DMS114 treated with DMSO at 0.1 percent for 48 hours (cell line): ENCODE results near the gene BMP6.
A peak's percentile ranks its signal among the peaks of the same experiment; 100 is the strongest.

Experiments
- DNase-seq: peaks from one replicate; lab custom pipeline; 2025; ENCODE audit not compliant: unreplicated experiment; lab: John Stamatoyannopoulos, UW

BMP6 gene

GRCh38 chr6:7901780-7902179 lies 175.9 kb downstream of the BMP6 start:
- no peak for DNase-seq

GRCh38 chr6:7902221-7902620 lies 176.3 kb downstream of the BMP6 start:
- no peak for DNase-seq

GRCh38 chr6:7902867-7903266 lies 177.0 kb downstream of the BMP6 start:
- DNase-seq: no peak

GRCh38 chr6:7903673-7904072 lies 177.8 kb downstream of the BMP6 start:
- DNase-seq: no peak

GRCh38 chr6:7904654-7905319 lies 178.9 kb downstream of the BMP6 start:
- no peak for DNase-seq

DNA sequence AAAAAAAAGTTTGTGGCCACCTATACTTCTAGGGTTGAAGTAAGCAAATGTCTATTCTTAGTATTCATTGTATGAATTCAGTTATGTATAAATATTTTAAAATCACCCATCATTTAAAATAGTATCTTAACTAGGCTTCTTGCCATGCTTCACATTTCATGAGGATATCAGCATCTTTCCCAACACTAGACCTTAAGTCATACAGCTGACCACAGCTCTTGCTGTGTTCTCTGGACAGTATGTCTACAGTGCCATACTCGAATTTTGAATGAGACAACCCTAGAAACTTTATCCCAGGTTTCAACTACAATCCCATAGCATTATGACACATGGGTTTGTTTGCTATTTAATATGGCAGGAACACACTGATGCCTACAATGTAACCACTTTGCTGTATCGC lies 179.5 kb downstream of the BMP6 start:
- no peak for DNase-seq

GRCh38 chr6:7906741-7907140 lies 180.8 kb downstream of the BMP6 start:
- DNase-seq: no peak

DNA sequence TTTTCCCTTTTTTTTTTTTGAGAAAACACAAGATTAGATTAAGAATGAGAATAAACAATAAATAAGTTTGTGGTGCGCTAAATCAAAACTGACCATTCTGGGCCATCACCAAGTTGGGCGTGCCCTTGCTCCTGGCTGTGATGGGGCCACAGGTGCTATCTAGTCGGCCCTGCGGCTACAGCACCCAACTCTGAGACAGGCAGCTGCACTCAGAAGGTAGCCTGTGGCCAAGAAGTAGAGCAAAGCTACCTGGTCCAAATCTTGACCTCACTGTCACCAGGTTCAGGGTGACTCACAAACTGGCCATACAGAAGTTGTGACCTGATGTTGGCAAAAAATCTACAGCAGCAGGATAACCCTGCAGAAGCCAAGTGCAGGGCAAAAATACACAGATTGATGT lies 181.3 kb downstream of the BMP6 start:
- no peak for DNase-seq

DNA sequence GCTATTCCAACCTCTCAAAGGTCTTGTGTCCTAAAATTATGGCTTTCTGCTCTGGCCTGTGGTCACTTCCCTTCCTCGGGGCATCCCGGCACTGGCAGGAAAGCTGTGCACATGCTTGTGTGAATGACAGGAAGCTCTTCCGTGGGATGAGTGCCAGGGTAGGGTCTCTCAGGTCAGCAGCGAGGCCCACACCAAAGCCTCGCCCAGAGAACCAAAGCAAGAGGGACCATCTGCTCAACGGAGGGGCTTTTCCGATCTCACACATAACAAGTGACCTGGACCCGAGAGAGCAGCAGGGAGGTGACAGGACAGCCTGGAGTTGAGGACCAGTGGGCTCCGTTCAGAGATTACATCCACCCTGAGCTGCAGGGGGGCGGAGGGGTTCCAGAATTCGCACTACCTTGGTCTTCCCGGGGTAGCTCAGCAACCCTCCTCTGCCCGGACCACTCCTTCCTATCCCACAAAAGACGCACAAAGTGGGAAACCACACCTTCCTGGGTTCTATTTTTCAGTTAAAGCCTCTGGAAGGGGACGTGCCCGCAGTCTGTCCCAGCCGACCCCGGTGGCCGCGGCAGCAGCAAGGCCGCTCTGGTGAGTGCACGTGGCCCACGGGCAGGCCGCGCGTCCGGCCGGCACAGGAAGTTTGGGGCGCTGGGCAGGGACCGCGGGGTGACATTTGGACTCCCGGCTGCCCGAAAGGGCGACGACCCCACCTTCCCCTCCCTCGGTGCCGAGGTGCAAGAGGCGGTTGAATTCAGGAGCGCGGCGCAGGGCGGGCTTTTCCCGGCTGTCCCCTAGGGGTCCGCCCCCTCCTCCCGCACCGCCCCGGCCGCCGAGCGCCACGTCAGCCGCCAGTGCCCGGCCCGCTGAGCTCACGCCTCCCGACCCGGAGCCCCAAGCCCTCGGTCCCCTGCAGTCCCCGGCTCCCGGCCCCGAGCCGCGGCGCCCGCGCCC lies 183.7 kb downstream of the BMP6 start:
- peak; percentile 41 for DNase-seq

- DNase-seq: no peak
Observed at GRCh38 chr6:7910298-7910653, 184.4 kb downstream of the BMP6 start.

DNA sequence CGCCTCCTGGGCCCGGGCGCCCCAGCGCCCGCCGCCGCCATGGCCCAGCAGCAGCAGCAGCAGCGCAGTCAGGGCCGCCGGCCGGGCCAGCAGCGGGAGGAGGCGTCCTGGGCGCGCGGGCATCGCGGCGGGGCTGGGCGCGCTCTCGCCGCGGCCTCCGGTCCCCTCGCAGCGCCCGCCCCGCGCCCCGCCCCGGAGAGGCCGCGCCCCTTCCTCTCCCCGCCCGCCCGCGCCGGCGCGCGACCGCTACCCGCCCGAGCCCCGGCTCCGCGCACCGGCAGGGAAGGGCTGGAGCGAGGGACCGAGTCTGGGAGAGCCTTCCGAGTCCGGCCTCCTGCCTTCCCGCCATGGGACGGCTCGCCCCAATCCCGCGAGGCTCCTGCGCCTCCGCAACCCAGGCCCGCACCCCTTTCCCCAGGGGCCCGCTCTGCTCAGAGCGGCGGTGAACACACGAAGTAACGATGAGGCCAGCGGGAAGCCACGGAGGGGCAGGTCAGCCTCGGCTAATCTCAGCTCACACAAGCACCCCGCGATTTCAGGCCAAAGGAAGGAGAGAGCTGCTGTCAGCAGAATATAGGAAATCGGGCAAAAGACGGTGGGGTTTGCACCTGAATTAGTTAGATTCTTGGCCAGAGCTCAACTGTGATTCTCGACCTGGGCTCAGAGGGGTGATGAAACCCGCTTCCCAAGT lies 184.9 kb downstream of the BMP6 start, which contains the start of gene TXNDC5:
Gene TXNDC5 (minus strand): TSS at position 135 of the 691 bp plus-strand sequence. CDS start 12 bp downstream, at position 123.
- DNase-seq: peak; percentile 36

DNA sequence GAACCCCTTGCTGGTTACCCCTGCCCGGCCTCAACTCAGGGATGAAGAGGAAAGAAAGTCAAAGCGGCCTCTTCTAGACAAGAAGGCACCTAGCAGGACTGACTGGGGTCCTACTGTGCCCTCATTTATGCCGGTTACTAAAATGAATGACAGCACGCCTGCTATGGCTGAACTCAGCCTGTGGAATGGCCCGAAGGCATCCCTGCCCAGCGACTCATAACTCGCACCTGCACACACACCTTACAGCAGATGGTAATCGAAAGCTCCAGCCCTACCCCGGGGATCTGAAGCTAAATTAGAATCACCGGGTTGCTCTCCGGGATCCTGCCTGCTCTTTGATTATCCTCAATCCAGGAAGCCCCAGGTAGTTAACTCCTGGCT lies 185.4 kb downstream of the BMP6 start:
- DNase-seq: no peak

GRCh38 chr6:7912024-7912423 lies 186.1 kb downstream of the BMP6 start:
- no peak for DNase-seq

DNA sequence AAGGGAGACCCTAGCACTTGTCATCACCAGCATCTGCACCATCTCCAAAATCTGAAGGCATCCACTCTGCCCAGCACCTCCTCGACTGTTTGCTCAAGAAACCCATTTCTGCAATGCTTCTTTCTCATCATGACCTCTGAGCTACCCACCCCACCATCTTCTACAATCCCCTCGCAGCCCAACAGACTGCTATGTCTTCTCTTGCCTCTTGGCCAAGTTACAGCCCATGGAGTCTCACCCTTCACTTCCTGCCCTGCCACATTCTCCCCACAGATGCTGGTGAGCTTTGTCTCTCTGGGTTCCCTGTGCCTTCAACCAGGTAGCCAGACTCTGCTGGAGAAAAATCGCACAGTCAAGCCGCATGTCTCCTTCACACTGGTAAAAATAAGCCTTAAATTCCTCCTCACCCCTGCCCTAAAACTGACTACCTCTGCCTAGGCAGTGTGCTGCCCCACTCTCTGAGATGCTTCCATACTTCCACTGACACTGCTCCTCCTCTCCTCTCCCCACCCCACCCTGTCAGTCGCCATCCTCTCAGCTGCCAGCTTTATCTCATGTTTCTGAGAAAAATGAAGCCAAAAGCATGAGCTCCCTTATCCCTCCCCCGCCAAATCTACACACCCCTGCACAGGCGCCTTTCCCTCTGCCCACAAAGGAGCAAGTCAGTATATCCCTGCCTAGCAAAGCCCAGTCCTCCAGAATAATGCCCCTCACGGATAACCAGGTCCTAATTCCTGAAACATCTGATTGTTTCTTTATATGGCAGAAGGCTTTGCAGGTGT lies 187.0 kb downstream of the BMP6 start:
- DNase-seq: no peak

- DNase-seq: no peak
Observed at GRCh38 chr6:7914311-7914710, 188.4 kb downstream of the BMP6 start.

DNA sequence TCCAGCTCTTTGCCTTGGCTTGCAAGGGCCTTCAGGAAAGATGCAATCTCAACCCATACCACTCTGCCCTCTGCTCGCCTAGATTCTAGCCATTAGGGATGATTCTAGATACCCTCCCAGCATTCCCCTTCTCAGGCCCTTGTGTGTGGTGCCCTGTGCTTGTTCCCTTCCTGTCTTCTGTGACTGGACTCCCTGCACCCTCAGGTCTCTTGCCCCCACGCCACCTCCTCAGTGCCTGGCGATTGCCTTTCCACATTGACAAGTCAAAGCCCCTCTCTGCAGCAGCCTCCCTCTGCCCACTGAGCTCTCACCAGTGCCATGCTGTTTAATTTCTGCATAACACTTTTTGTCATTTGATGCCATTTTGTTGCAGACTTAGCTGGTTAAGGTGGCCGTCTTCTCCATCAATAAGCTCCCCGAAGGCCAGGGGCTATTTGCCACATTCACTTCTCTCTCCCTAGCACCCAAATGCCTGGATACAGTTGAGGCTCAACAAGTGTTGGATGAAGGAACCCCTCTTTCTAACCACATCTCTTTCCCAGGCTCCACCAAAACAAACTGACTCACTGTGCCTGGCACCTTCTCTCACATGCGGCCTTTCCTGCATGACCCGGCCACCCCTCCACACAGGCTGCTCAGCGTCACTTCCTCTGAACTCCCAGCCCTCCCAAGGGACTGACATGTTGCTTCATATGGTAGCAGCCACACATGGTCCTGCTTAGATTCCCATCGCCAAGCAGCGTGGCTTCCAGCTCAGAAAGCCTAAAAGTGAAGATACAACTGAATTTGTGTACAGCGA lies 189.3 kb downstream of the BMP6 start:
- no peak for DNase-seq

GRCh38 chr6:7916959-7917358 lies 191.1 kb downstream of the BMP6 start:
- DNase-seq: no peak

GRCh38 chr6:7917729-7918128 lies 191.8 kb downstream of the BMP6 start:
- DNase-seq: no peak

GRCh38 chr6:7918403-7918802 lies 192.5 kb downstream of the BMP6 start:
- no peak for DNase-seq

- no peak for DNase-seq
Observed at GRCh38 chr6:7919871-7920270, 194.0 kb downstream of the BMP6 start.
